ENCODE measurements around the gene PANX1. TPM values are rescaled to one million over a fixed set of nuclear protein-coding genes. Genes with fewer than 3 reads are reported as not detected.

Gene PANX1
- total RNA-seq, 1 experiment from 2014 or later: 37.5 TPM

GRCh38 chr11:94148189-94148588 lies 19.5 kb downstream of the PANX1 start:
- peaks cover 73 to 78% of the 10 kb centered on the region in 2 experiments for H3K4me1 Mint-ChIP-seq
- 0 out of 7 replicates have a peak overlapping the region, but pooled peaks of 1 of the 3 experiments have one; percentile 4 for H3K27ac Mint-ChIP-seq
- Histone ChIP-seq H3K79me1 (ENCODE audit: insufficient read depth, low read depth, low read length, poor library complexity, severe bottlenecking) (peaks cover 6% of the 10 kb centered on the region), H4K20me1 (ENCODE audit: control insufficient read depth, insufficient read depth, insufficient read length) (no peaks in the 10 kb centered on the region), H3K9me3 (ENCODE audit: control insufficient read depth, low read depth, low read length) (no peaks in the 10 kb centered on the region), H4K8ac (replicated peaks; ENCODE audit: insufficient read length, low read depth, low read length) (no peak overlapping the region), H3T11ph (ENCODE audit: low read length) (no peak overlapping the region), H2BK15ac (ENCODE audit: low read depth, low read length) (no peak overlapping the region), H3K9ac (ENCODE audit: extremely low read depth, insufficient read length, low read length) (no peak overlapping the region), H2BK12ac (ENCODE audit: insufficient read length, low read depth, low read length) (no peak overlapping the region), H3K27ac (ENCODE audit: insufficient read length, low read depth, low read length) (no peak overlapping the region), H4K91ac (ENCODE audit: insufficient read length, low read depth, low read length) (no peak overlapping the region), H3K56ac (ENCODE audit: insufficient read length, low read depth, low read length) (no peak overlapping the region), H3K23me2 (ENCODE audit: insufficient read length, low read depth, low read length, poor library complexity, severe bottlenecking) (no peaks in the 10 kb centered on the region), H3K23ac (ENCODE audit: insufficient read length, low read depth, low read length) (no peak overlapping the region), H2BK20ac (ENCODE audit: low read depth, low read length, poor library complexity, severe bottlenecking) (no peak overlapping the region), H2BK120ac (ENCODE audit: low read depth, low read length, poor library complexity, severe bottlenecking) (no peak overlapping the region), H3K4me1 (ENCODE audit: insufficient read depth, low read length) (peaks cover 19% of the 10 kb centered on the region; the same call in 1 of the 2 replicates), H3K4me2 (ENCODE audit: insufficient read depth, insufficient read length, low read length) (no peak overlapping the region), H4K5ac (ENCODE audit: insufficient read length, low read depth, low read length) (no peak overlapping the region), H2AK5ac (ENCODE audit: insufficient read length, low read length) (no peak overlapping the region), H3K79me2 (ENCODE audit: insufficient read depth, low read length) (peaks cover 61% of the 10 kb centered on the region), H3K27me3 (ENCODE audit: insufficient read depth, low read length) (no peaks in the 10 kb centered on the region), H3K4ac (ENCODE audit: low read depth, low read length) (no peak overlapping the region), H2BK5ac (ENCODE audit: insufficient read length, low read length) (no peak overlapping the region), H2AFZ (ENCODE audit: low read length) (no peak overlapping the region), H3K14ac (ENCODE audit: insufficient read depth, low read length) (no peak overlapping the region), H3K18ac (ENCODE audit: insufficient read length, low read depth, low read length) (no peak overlapping the region)
- TF ChIP-seq CTCF (conservative IDR thresholded peaks at IDR 0.05): no peak
- H3K9me3 Mint-ChIP-seq: no peaks in the 10 kb centered on the region
- H3K36me3 Mint-ChIP-seq (ENCODE audit: insufficient read depth in 1 of 3, low read depth in 3 of 3): peaks cover 4 to 8% (median 4%) of the 10 kb centered on the region in 3 experiments; a peak in 6 of 7 replicates
- no peak overlapping the region for H3K4me3 Mint-ChIP-seq
- WGBS (ENCODE audit: extremely low coverage, insufficient read length, low lambda C conversion rate): no CpG with 5 or more reads among the region's 2 CpGs
- H3K27me3 Mint-ChIP-seq (ENCODE audit: low read depth): no peaks in the 10 kb centered on the region
- DNase-seq: no peak

Measured in H9 (cell line).